HEK293 (cell line): ENCODE measurements around the gene UBA7.
A peak's percentile ranks its signal among the peaks of the same experiment; 100 is the strongest.

ENCODE experiments used
- CTCF ChIA-PET: fragments of 350-600 bp; formaldehyde crosslinking; extraction: SDS; loops from one replicate; lab custom pipeline; 2021; ENCODE audit warnings: antibody characterized with exemption; lab: Yijun Ruan, JAX
- POLR2A ChIA-PET: fragments of 300-600 bp; formaldehyde crosslinking; extraction: SDS; loops from one replicate; lab custom pipeline; 2020; ENCODE audit warnings: antibody characterized with exemption, inconsistent platforms; lab: Yijun Ruan, JAX
- H3K27ac ChIP-seq: fragments of 200-500 bp; sonication (Bioruptor generic); 2 replicates; pipeline ENCODE4 v1.5.1; 2014; ENCODE audit warnings: low read depth, low read length, control low read depth, inconsistent platforms; ENCODE audit errors: extremely low read depth
- H3K36me3 ChIP-seq, 2 experiments: fragments of 200-500 bp in 1 of 2; sonication (Bioruptor generic) in 1 of 2; 1 replicate in 1 of 2; 2 replicates in 1 of 2; pipeline ENCODE4 v1.5.1; 2014 to 2017; ENCODE audit warnings: inconsistent platforms in 2 of 2, low read length in 2 of 2; ENCODE audit not compliant: control insufficient read depth in 2 of 2, insufficient read depth in 1 of 2
- H3K4me1 ChIP-seq: fragments of 200-500 bp; sonication (Bioruptor generic); 2 replicates; pipeline ENCODE4 v1.5.1; 2014; ENCODE audit warnings: mild to moderate bottlenecking, low read length, inconsistent platforms; ENCODE audit not compliant: control insufficient read depth, insufficient read depth
- H3K4me3 ChIP-seq: 2 replicates; pipeline ENCODE4 v1.5.1; 2011; ENCODE audit warnings: low read depth, mild to moderate bottlenecking, control low read depth, low read length, moderate library complexity
- H3K9me3 ChIP-seq: fragments of 200-500 bp; sonication (Bioruptor generic); 2 replicates; pipeline ENCODE4 v1.5.1; 2014; ENCODE audit warnings: low read depth, low read length, inconsistent platforms; ENCODE audit not compliant: control insufficient read depth, insufficient read depth
- BCL11A ChIP-seq: fragments of 450-650 bp; formaldehyde crosslinking; IDR thresholded peaks from 2 replicates; pipeline ENCODE4 v1.5.1; 2016; ENCODE audit warnings: low read depth, missing biosample characterization, missing genetic modification characterization
- EGR2 ChIP-seq: fragments of 450-650 bp; formaldehyde crosslinking; IDR thresholded peaks from 2 replicates; pipeline ENCODE4 v1.5.1; 2016; ENCODE audit warnings: low read depth, missing biosample characterization, missing genetic modification characterization
- KLF10 ChIP-seq: fragments of 450-650 bp; IDR thresholded peaks from 2 replicates; pipeline ENCODE4 v1.5.1; 2018; ENCODE audit warnings: missing biosample characterization, mild to moderate bottlenecking, missing genetic modification characterization
- KLF8 ChIP-seq: fragments of 450-650 bp; formaldehyde crosslinking; IDR thresholded peaks from 2 replicates; pipeline ENCODE4 v1.5.1; 2016; ENCODE audit warnings: missing biosample characterization, missing genetic modification characterization
- SALL2 ChIP-seq: fragments of 450-650 bp; formaldehyde crosslinking; IDR thresholded peaks from 2 replicates; pipeline ENCODE4 v1.5.0; 2017; ENCODE audit warnings: missing biosample characterization, mild to moderate bottlenecking, missing genetic modification characterization, borderline replicate concordance
- ZBTB48 ChIP-seq: fragments of 450-650 bp; formaldehyde crosslinking; IDR thresholded peaks from 2 replicates; pipeline ENCODE4 v1.5.1; 2016; ENCODE audit warnings: missing biosample characterization, missing genetic modification characterization
- ZNF112 ChIP-seq: fragments of 450-650 bp; formaldehyde crosslinking; IDR thresholded peaks from 2 replicates; pipeline ENCODE4 v1.5.0; 2017; ENCODE audit warnings: missing biosample characterization, missing genetic modification characterization
- ZNF132 ChIP-seq: fragments of 450-650 bp; formaldehyde crosslinking; IDR thresholded peaks from 2 replicates; pipeline ENCODE4 v1.5.1; 2017; ENCODE audit warnings: missing biosample characterization, missing genetic modification characterization, borderline replicate concordance
- ZNF311 ChIP-seq: fragments of 450-650 bp; formaldehyde crosslinking; IDR thresholded peaks from 2 replicates; pipeline ENCODE4 v1.5.1; 2017; ENCODE audit warnings: missing biosample characterization, missing genetic modification characterization, borderline replicate concordance
- ZNF433 ChIP-seq: fragments of 450-650 bp; formaldehyde crosslinking; IDR thresholded peaks from 2 replicates; pipeline ENCODE4 v1.5.1; 2016; ENCODE audit warnings: missing biosample characterization, missing genetic modification characterization, low read depth
- ZNF555 ChIP-seq: fragments of 450-650 bp; formaldehyde crosslinking; conservative IDR thresholded peaks from 2 replicates; pipeline ENCODE4 v1.5.1; 2017; ENCODE audit warnings: missing biosample characterization, mild to moderate bottlenecking, missing genetic modification characterization, inconsistent platforms
- ZNF792 ChIP-seq: fragments of 450-650 bp; formaldehyde crosslinking; IDR thresholded peaks from 2 replicates; pipeline ENCODE4 v1.5.1; 2016; ENCODE audit warnings: missing biosample characterization, missing genetic modification characterization
- ZNF830 ChIP-seq: fragments of 450-650 bp; IDR thresholded peaks from 2 replicates; pipeline ENCODE4 v1.5.0; 2018; ENCODE audit warnings: missing biosample characterization, missing genetic modification characterization, low read depth, mild to moderate bottlenecking, moderate library complexity
- TF ChIP-seq, protein P1 (sequence below): fragments of 450-650 bp; formaldehyde crosslinking; IDR thresholded peaks from 2 replicates; pipeline ENCODE4 v1.5.1; 2016; ENCODE audit warnings: missing biosample characterization, missing genetic modification characterization
- TF ChIP-seq, protein P2 (sequence below): fragments of 450-650 bp; formaldehyde crosslinking; IDR thresholded peaks from 2 replicates; pipeline ENCODE4 v1.5.1; 2016; ENCODE audit warnings: missing biosample characterization, missing genetic modification characterization
- TF ChIP-seq, protein P3 (sequence below): fragments of 450-650 bp; formaldehyde crosslinking; IDR thresholded peaks from 2 replicates; pipeline ENCODE4 v1.5.1; 2017; ENCODE audit warnings: missing biosample characterization, missing genetic modification characterization

The UBA7 gene

DNA sequence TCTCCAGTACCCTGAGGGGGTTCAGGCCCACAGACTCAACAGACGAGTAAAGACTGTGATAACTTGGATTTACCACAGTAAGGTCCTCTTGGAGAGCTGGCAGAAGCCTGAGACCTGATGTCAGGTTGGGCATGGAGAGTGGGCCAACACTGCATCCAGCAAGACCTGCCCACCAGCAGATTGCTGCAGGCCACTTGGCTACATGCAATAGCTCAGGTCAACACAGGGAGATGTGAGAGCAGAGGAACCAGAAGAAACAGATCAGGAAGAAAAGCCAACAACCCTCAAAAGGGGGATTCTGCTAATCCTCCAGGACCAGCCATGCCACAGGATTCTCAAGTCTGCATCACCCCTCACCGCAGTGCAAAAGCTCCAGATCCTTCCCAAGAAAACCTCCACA is 25.7 kb downstream of the UBA7 start:
- CTCF ChIA-PET = interaction anchor here (0.9 to 1.0 kb wide), 2 partner anchors 14 to 80 kb away, joined by 3 to 4 read pairs; no protein-coding TSS in a partner anchor
- peaks cover 0 to 14% of the 10 kb centered on the region in 2 experiments; a peak in 2 of 3 replicates for H3K36me3 ChIP-seq
- H3K9me3 ChIP-seq = no peaks in the 10 kb centered on the region

DNA sequence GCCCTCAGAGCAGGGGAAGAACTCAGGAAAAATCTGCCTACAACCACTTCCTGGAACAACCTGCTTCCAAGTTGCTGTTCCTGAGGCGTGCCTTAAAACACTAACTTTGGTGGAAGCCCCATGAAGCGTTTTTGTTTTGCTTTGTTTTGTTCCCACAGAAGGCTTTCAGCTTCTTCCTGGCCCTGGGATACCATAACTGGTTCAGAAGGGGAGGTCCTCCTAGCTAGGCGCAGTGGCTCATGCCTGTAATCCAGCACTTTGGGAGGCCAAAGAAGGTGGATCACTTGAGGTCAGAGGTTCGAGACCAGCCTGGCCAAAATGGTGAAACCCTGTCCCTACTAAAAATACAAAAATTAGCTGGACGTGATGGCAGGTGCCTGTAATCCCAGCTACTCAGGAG is 26.2 kb downstream of the UBA7 start:
- H3K4me1 ChIP-seq = no peaks in the 10 kb centered on the region
- TF ChIP-seq ZBTB48 (no peak), ZNF433 (tag by site-specific recombination) (no peak)
- H3K36me3 ChIP-seq = peaks cover 0 to 17% of the 10 kb centered on the region in 2 experiments; a peak in 2 of 3 replicates
- ChIA-PET POLR2A (interaction anchor here (1.4 kb wide), 1 partner anchor 10 kb away, joined by 3 read pairs; no protein-coding TSS in a partner anchor), CTCF (interaction anchor here (0.7 to 1.0 kb wide), 3 partner anchors 15 to 114 kb away, joined by 3 to 4 read pairs (median 3); no protein-coding TSS in a partner anchor)
- no peaks in the 10 kb centered on the region for H3K9me3 ChIP-seq
- no peak overlapping the region for H3K4me3 ChIP-seq
- no peak overlapping the region for H3K27ac ChIP-seq

More for the DNA sequence above, 25.7 kb downstream of the UBA7 start:
- Histone ChIP-seq H3K27ac (no peak overlapping the region), H3K4me3 (no peak overlapping the region), H3K4me1 (no peaks in the 10 kb centered on the region)
- POLR2A ChIA-PET = no interaction called here
- TF ChIP-seq ZNF555 (tag by site-specific recombination) (no peak), KLF10 (tag by site-specific recombination) (no peak), ZNF830 (tag by site-specific recombination) (no peak), ZNF112 (tag by site-specific recombination) (no peak), ZNF132 (tag by site-specific recombination) (no peak), ZNF792 (tag by site-specific recombination) (no peak), SALL2 (tag by site-specific recombination) (no peak), BCL11A (no peak), ZNF311 (tag by site-specific recombination) (no peak), KLF8 (tag by site-specific recombination) (no peak)
- TF ChIP-seq, protein P1, sequence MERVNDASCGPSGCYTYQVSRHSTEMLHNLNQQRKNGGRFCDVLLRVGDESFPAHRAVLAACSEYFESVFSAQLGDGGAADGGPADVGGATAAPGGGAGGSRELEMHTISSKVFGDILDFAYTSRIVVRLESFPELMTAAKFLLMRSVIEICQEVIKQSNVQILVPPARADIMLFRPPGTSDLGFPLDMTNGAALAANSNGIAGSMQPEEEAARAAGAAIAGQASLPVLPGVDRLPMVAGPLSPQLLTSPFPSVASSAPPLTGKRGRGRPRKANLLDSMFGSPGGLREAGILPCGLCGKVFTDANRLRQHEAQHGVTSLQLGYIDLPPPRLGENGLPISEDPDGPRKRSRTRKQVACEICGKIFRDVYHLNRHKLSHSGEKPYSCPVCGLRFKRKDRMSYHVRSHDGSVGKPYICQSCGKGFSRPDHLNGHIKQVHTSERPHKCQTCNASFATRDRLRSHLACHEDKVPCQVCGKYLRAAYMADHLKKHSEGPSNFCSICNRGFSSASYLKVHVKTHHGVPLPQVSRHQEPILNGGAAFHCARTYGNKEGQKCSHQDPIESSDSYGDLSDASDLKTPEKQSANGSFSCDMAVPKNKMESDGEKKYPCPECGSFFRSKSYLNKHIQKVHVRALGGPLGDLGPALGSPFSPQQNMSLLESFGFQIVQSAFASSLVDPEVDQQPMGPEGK (tag by site-specific recombination) = no peak
- TF ChIP-seq, protein P2, sequence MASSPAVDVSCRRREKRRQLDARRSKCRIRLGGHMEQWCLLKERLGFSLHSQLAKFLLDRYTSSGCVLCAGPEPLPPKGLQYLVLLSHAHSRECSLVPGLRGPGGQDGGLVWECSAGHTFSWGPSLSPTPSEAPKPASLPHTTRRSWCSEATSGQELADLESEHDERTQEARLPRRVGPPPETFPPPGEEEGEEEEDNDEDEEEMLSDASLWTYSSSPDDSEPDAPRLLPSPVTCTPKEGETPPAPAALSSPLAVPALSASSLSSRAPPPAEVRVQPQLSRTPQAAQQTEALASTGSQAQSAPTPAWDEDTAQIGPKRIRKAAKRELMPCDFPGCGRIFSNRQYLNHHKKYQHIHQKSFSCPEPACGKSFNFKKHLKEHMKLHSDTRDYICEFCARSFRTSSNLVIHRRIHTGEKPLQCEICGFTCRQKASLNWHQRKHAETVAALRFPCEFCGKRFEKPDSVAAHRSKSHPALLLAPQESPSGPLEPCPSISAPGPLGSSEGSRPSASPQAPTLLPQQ (tag by site-specific recombination) = no peak
- TF ChIP-seq, all 188 proteins: peak for 0

DNA sequence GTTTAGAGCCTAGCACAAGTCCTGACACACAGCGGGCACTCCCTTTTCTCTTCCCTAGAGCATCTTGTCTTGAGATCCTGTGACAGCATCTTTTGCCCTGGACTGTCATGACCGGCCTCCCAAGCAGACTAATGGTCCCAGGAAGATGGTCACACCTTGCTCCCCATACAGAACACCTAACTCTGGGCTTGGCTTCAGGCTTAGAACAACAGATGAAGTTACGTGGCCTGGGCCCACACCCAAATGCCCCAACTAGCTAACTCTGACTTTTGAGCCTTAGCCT is 26.6 kb downstream of the UBA7 start:
- Histone ChIP-seq H3K36me3 (peaks cover 0 to 21% of the 10 kb centered on the region in 2 experiments; a peak in 2 of 3 replicates), H3K4me3 (no peak overlapping the region), H3K27ac (peak overlapping the region; percentile 63; the same call in 1 of the 2 replicates), H3K9me3 (no peaks in the 10 kb centered on the region), H3K4me1 (no peaks in the 10 kb centered on the region)
- ChIA-PET POLR2A (interaction anchor here (1.4 to 1.5 kb wide), 2 partner anchors 9 to 153 kb away, joined by 3 to 5 read pairs; partner anchors contain the start of gene RBM6), CTCF (interaction anchor here (0.7 to 1.0 kb wide), 2 partner anchors 79 to 114 kb away, joined by 3 read pairs; no protein-coding TSS in a partner anchor)
- TF ChIP-seq, protein P3, sequence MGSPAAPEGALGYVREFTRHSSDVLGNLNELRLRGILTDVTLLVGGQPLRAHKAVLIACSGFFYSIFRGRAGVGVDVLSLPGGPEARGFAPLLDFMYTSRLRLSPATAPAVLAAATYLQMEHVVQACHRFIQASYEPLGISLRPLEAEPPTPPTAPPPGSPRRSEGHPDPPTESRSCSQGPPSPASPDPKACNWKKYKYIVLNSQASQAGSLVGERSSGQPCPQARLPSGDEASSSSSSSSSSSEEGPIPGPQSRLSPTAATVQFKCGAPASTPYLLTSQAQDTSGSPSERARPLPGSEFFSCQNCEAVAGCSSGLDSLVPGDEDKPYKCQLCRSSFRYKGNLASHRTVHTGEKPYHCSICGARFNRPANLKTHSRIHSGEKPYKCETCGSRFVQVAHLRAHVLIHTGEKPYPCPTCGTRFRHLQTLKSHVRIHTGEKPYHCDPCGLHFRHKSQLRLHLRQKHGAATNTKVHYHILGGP (tag by site-specific recombination) = no peak
- no peak for TF ChIP-seq EGR2
- TF ChIP-seq, protein P2 (tag by site-specific recombination) = 0 out of 2 replicates have a peak, but pooled peaks have one; percentile 21
